ENCODE measurements around the gene AHCYL1. TPM values are rescaled to one million over a fixed set of nuclear protein-coding genes. Genes with fewer than 3 reads are reported as not detected.

The AHCYL1 gene
- total RNA-seq, 1 experiment from 2014 or later: 89.0 TPM

DNA sequence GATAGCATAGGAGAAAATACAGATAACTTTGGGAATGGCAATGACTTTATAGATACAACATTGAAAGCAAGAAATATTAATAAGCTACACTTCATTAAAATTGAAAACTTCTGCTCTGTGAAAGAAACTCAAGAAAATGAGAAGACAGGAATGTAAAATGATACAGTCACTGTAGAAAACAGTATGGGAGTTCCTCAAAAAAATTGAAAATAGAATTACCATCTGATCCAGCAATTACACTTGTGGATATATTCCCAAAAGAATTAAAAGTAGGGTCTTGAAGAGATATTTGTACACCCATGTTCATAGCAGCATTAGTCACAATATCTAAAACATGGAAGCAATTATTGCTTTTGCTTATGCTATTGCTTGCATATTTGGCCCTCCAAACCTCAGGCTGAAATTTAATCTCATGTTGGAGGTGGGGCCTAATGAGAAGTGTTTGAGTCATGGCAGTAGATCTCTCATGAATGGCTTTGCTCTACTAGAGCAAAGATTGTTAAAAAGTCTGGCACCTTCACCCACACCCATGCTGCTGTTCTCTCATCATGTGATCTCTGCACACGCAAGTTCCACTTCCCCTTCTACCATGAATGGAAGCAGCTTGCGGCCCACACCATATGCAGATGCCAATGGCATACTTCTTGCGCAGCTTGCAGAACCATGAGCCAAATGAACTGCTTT is 15.3 kb upstream of the AHCYL1 start:
- Histone ChIP-seq H3K9ac (ENCODE audit: extremely low read depth, insufficient read length, low read length) (no peak overlapping the region), H2BK20ac (ENCODE audit: low read depth, low read length, poor library complexity, severe bottlenecking) (no peak overlapping the region), H3K79me1 (ENCODE audit: insufficient read depth, low read depth, low read length, poor library complexity, severe bottlenecking) (no peaks in the 10 kb centered on the region), H2BK15ac (ENCODE audit: low read depth, low read length) (no peak overlapping the region), H3K23me2 (ENCODE audit: insufficient read length, low read depth, low read length, poor library complexity, severe bottlenecking) (no peaks in the 10 kb centered on the region), H3K9me3 (ENCODE audit: control insufficient read depth, low read depth, low read length) (no peaks in the 10 kb centered on the region), H3K4me1 (ENCODE audit: insufficient read depth, low read length) (no peaks in the 10 kb centered on the region), H4K20me1 (ENCODE audit: control insufficient read depth, insufficient read depth, insufficient read length) (no peaks in the 10 kb centered on the region), H2BK5ac (ENCODE audit: insufficient read length, low read length) (no peak overlapping the region), H4K8ac (replicated peaks; ENCODE audit: insufficient read length, low read depth, low read length) (no peak overlapping the region), H3K27me3 (ENCODE audit: insufficient read depth, low read length) (no peaks in the 10 kb centered on the region), H3K4me2 (ENCODE audit: insufficient read depth, insufficient read length, low read length) (no peak overlapping the region), H3K18ac (ENCODE audit: insufficient read length, low read depth, low read length) (no peak overlapping the region), H3K14ac (ENCODE audit: insufficient read depth, low read length) (no peak overlapping the region), H2AFZ (ENCODE audit: low read length) (no peak overlapping the region), H3T11ph (ENCODE audit: low read length) (no peak overlapping the region), H2AK5ac (ENCODE audit: insufficient read length, low read length) (no peak overlapping the region), H4K91ac (ENCODE audit: insufficient read length, low read depth, low read length) (no peak overlapping the region), H3K23ac (ENCODE audit: insufficient read length, low read depth, low read length) (no peak overlapping the region), H4K5ac (ENCODE audit: insufficient read length, low read depth, low read length) (no peak overlapping the region), H3K79me2 (ENCODE audit: insufficient read depth, low read length) (no peaks in the 10 kb centered on the region), H2BK12ac (ENCODE audit: insufficient read length, low read depth, low read length) (no peak overlapping the region), H2BK120ac (ENCODE audit: low read depth, low read length, poor library complexity, severe bottlenecking) (no peak overlapping the region), H3K56ac (ENCODE audit: insufficient read length, low read depth, low read length) (no peak overlapping the region), H3K27ac (ENCODE audit: insufficient read length, low read depth, low read length) (no peak overlapping the region), H3K4ac (ENCODE audit: low read depth, low read length) (no peak overlapping the region)
- DNase-seq: no peak
- peaks cover 0 to 5% (median 0%) of the 10 kb centered on the region in 3 experiments; a peak in 1 of 7 replicates for H3K36me3 Mint-ChIP-seq (ENCODE audit: insufficient read depth in 1 of 3, low read depth in 3 of 3)
- no peak overlapping the region for H3K4me3 Mint-ChIP-seq
- H3K4me1 Mint-ChIP-seq: no peaks in the 10 kb centered on the region
- peaks cover 0 to 5% of the 10 kb centered on the region in 2 experiments; a peak in 2 of 5 replicates for H3K9me3 Mint-ChIP-seq
- TF ChIP-seq, protein P1, sequence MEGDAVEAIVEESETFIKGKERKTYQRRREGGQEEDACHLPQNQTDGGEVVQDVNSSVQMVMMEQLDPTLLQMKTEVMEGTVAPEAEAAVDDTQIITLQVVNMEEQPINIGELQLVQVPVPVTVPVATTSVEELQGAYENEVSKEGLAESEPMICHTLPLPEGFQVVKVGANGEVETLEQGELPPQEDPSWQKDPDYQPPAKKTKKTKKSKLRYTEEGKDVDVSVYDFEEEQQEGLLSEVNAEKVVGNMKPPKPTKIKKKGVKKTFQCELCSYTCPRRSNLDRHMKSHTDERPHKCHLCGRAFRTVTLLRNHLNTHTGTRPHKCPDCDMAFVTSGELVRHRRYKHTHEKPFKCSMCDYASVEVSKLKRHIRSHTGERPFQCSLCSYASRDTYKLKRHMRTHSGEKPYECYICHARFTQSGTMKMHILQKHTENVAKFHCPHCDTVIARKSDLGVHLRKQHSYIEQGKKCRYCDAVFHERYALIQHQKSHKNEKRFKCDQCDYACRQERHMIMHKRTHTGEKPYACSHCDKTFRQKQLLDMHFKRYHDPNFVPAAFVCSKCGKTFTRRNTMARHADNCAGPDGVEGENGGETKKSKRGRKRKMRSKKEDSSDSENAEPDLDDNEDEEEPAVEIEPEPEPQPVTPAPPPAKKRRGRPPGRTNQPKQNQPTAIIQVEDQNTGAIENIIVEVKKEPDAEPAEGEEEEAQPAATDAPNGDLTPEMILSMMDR (conservative IDR thresholded peaks at IDR 0.05): no peak
- no peak overlapping the region for H3K27ac Mint-ChIP-seq
- peaks cover 20% of the 10 kb centered on the region for H3K27me3 Mint-ChIP-seq (ENCODE audit: low read depth)
- no CpG with 5 or more reads among the region's 3 CpGs for WGBS (ENCODE audit: extremely low coverage, insufficient read length, low lambda C conversion rate)

All from H9 (cell line).